Stimulated activated effector memory CD8-positive, alpha-beta T cell treated with anti-CD3 and anti-CD28 coated beads, Interleukin-12 subunit alpha, Interleukin-12 subunit beta, amount 100 ng/mL, for 72 hours (primary cell): ENCODE results near the gene GRIK3.
"Not testable (repeated sequence)": the region's sequence is repeated elsewhere in the genome, so short reads cannot be mapped to it uniquely, and the experiment has no call there.

Source experiments
- ATAC-seq: fragments of 150-1000 bp; cut with Tn5 transposase; 2 replicates; pipeline ENCODE4 v1.10.0; 2021
- DNase-seq, 2 donors: peaks; one replicate each; pipeline ENCODE4 v3.0.0; 2021 to 2022; ENCODE audit warnings: low spot score in 2 of 2
- H3K27ac Mint-ChIP-seq: one replicate; pipeline ENCODE4 v1.8.0; 2022; ENCODE audit warnings: mild to moderate bottlenecking, mixed read lengths
- H3K36me3 Mint-ChIP-seq: one replicate; pipeline ENCODE4 v1.8.0; 2022; ENCODE audit warnings: mild to moderate bottlenecking, mixed read lengths
- H3K4me1 Mint-ChIP-seq: one replicate; pipeline ENCODE4 v1.8.0; 2022; ENCODE audit warnings: mixed read lengths
- H3K4me3 Mint-ChIP-seq: one replicate; pipeline ENCODE4 v1.8.0; 2022; ENCODE audit warnings: mild to moderate bottlenecking, mixed read lengths
- H3K9me3 Mint-ChIP-seq: one replicate; pipeline ENCODE4 v1.8.0; 2022; ENCODE audit warnings: mixed read lengths

The GRIK3 gene

GRCh38 chr1:37034121-37035013, at the start of gene GRIK3:
Gene GRIK3 (minus strand): TSS chr1:37034515. CDS start chr1:37034108, 407 bp downstream.
- Mint-ChIP-seq H3K4me1 (peaks cover 15% of the 10 kb centered on the region), H3K9me3 (no peaks in the 10 kb centered on the region), H3K27ac (no peak within 1 kb of the TSS), H3K4me3 (no peak within 1 kb of the TSS), H3K36me3 (no peaks in the 10 kb centered on the region)
- no peak for ATAC-seq
- DNase-seq, result no peak

GRCh38 chr1:37084013-37084412, 49.7 kb upstream of the GRIK3 start:
- no peaks in the 10 kb centered on the region for H3K9me3 Mint-ChIP-seq
- no peak overlapping the region for H3K4me3 Mint-ChIP-seq
- ATAC-seq (no peak), DNase-seq (no peak)
- no peak overlapping the region for H3K27ac Mint-ChIP-seq
- no peaks in the 10 kb centered on the region for H3K4me1 Mint-ChIP-seq
- H3K36me3 Mint-ChIP-seq, result no peaks in the 10 kb centered on the region

- H3K9me3 Mint-ChIP-seq, result no peaks in the 10 kb centered on the region
- ATAC-seq (no peak), DNase-seq (no peak)
- H3K4me1 Mint-ChIP-seq, result no peaks in the 10 kb centered on the region
- H3K27ac Mint-ChIP-seq, result no peak overlapping the region
- H3K36me3 Mint-ChIP-seq, result no peaks in the 10 kb centered on the region
- no peak overlapping the region for H3K4me3 Mint-ChIP-seq
These were observed 49.3 kb upstream of the GRIK3 start for GRCh38 chr1:37083603-37084002.

GRCh38 chr1:37080296-37080986, 46.1 kb upstream of the GRIK3 start:
- H3K27ac Mint-ChIP-seq, DNase-seq, ATAC-seq, H3K4me1 Mint-ChIP-seq, H3K9me3 Mint-ChIP-seq, H3K36me3 Mint-ChIP-seq, H3K4me3 Mint-ChIP-seq: not testable (repeated sequence)

GRCh38 chr1:37078866-37079265, 44.6 kb upstream of the GRIK3 start:
- ATAC-seq (no peak), DNase-seq (no peak)
- no peak overlapping the region for H3K27ac Mint-ChIP-seq
- no peaks in the 10 kb centered on the region for H3K9me3 Mint-ChIP-seq
- no peak overlapping the region for H3K4me3 Mint-ChIP-seq
- no peaks in the 10 kb centered on the region for H3K36me3 Mint-ChIP-seq
- no peaks in the 10 kb centered on the region for H3K4me1 Mint-ChIP-seq

GRCh38 chr1:37076168-37076567, 41.9 kb upstream of the GRIK3 start:
- ATAC-seq, result no peak
- Mint-ChIP-seq H3K27ac (no peak overlapping the region), H3K4me3 (no peak overlapping the region)

GRCh38 chr1:37073854-37074379, 39.6 kb upstream of the GRIK3 start:
- DNase-seq (no peak), ATAC-seq (no peak)
- no peaks in the 10 kb centered on the region for H3K9me3 Mint-ChIP-seq
- no peaks in the 10 kb centered on the region for H3K4me1 Mint-ChIP-seq
- no peak overlapping the region for H3K4me3 Mint-ChIP-seq
- no peak overlapping the region for H3K27ac Mint-ChIP-seq
- H3K36me3 Mint-ChIP-seq, result no peaks in the 10 kb centered on the region

More at GRCh38 chr1:37076168-37076567, 41.9 kb upstream of the GRIK3 start:
- Mint-ChIP-seq H3K4me1 (no peaks in the 10 kb centered on the region), H3K9me3 (no peaks in the 10 kb centered on the region), H3K36me3 (no peaks in the 10 kb centered on the region)
- DNase-seq, result no peak

GRCh38 chr1:37073152-37073853, 39.0 kb upstream of the GRIK3 start:
- H3K4me1 Mint-ChIP-seq, result no peaks in the 10 kb centered on the region
- DNase-seq (no peak), ATAC-seq (no peak)
- no peak overlapping the region for H3K4me3 Mint-ChIP-seq
- H3K36me3 Mint-ChIP-seq, result no peaks in the 10 kb centered on the region
- H3K9me3 Mint-ChIP-seq, result no peaks in the 10 kb centered on the region
- no peak overlapping the region for H3K27ac Mint-ChIP-seq

GRCh38 chr1:37071829-37072228, 37.5 kb upstream of the GRIK3 start:
- ATAC-seq, result no peak

GRCh38 chr1:37070126-37070525, 35.8 kb upstream of the GRIK3 start:
- ATAC-seq (no peak), DNase-seq (no peak)
- no peaks in the 10 kb centered on the region for H3K4me1 Mint-ChIP-seq
- no peaks in the 10 kb centered on the region for H3K9me3 Mint-ChIP-seq
- no peak overlapping the region for H3K4me3 Mint-ChIP-seq
- H3K36me3 Mint-ChIP-seq, result no peaks in the 10 kb centered on the region
- no peak overlapping the region for H3K27ac Mint-ChIP-seq

More at GRCh38 chr1:37071829-37072228, 37.5 kb upstream of the GRIK3 start:
- Mint-ChIP-seq H3K36me3 (no peaks in the 10 kb centered on the region), H3K4me3 (no peak overlapping the region), H3K4me1 (no peaks in the 10 kb centered on the region), H3K9me3 (no peaks in the 10 kb centered on the region), H3K27ac (no peak overlapping the region)
- no peak for DNase-seq

- no peak overlapping the region for H3K4me3 Mint-ChIP-seq
- ATAC-seq, result no peak
- H3K27ac Mint-ChIP-seq, result no peak overlapping the region
- H3K36me3 Mint-ChIP-seq, result no peaks in the 10 kb centered on the region
- H3K9me3 Mint-ChIP-seq, result no peaks in the 10 kb centered on the region
- no peaks in the 10 kb centered on the region for H3K4me1 Mint-ChIP-seq
- DNase-seq, result no peak
These were observed 35.1 kb upstream of the GRIK3 start for GRCh38 chr1:37069406-37069805.

- DNase-seq, result no peak
- no peaks in the 10 kb centered on the region for H3K36me3 Mint-ChIP-seq
- no peak overlapping the region for H3K27ac Mint-ChIP-seq
- no peak overlapping the region for H3K4me3 Mint-ChIP-seq
- no peak for ATAC-seq
- no peaks in the 10 kb centered on the region for H3K9me3 Mint-ChIP-seq
- H3K4me1 Mint-ChIP-seq, result no peaks in the 10 kb centered on the region
These were observed 34.6 kb upstream of the GRIK3 start for GRCh38 chr1:37068897-37069296.

- no peak overlapping the region for H3K4me3 Mint-ChIP-seq
- H3K4me1 Mint-ChIP-seq, result no peaks in the 10 kb centered on the region
- no peaks in the 10 kb centered on the region for H3K9me3 Mint-ChIP-seq
- peak overlapping the region; percentile 64 for H3K27ac Mint-ChIP-seq
- ATAC-seq, result no peak
- H3K36me3 Mint-ChIP-seq, result no peaks in the 10 kb centered on the region
- no peak for DNase-seq
These were observed 33.9 kb upstream of the GRIK3 start for GRCh38 chr1:37068260-37068659.

GRCh38 chr1:37064039-37064438, 29.7 kb upstream of the GRIK3 start:
- no peak overlapping the region for H3K27ac Mint-ChIP-seq
- H3K9me3 Mint-ChIP-seq, result no peaks in the 10 kb centered on the region
- ATAC-seq (no peak), DNase-seq (no peak)
- no peaks in the 10 kb centered on the region for H3K36me3 Mint-ChIP-seq
- no peak overlapping the region for H3K4me3 Mint-ChIP-seq
- H3K4me1 Mint-ChIP-seq, result no peaks in the 10 kb centered on the region

- Mint-ChIP-seq H3K9me3 (no peaks in the 10 kb centered on the region), H3K4me3 (no peak overlapping the region), H3K36me3 (no peaks in the 10 kb centered on the region), H3K4me1 (no peaks in the 10 kb centered on the region), H3K27ac (no peak overlapping the region)
- DNase-seq (no peak), ATAC-seq (no peak)
These were observed 25.0 kb upstream of the GRIK3 start for GRCh38 chr1:37059346-37059745.
